ENCODE results near the gene PRLR.

- no peak for TF ChIP-seq CTCF (IDR thresholded peaks at IDR 0.05)
- TF ChIP-seq POLR2A (IDR thresholded peaks at IDR 0.05) = no peak
Measured at GRCh38 chr5:35038891-35039290, 191.4 kb downstream of the PRLR start.

All from Peyer's patch (tissue), 4 donors.